GM12875 (cell line): ENCODE measurements around the gene CDH3.

Experiments
- H3K4me3 ChIP-seq: one replicate; pipeline ENCODE4 v1.5.1; 2011; ENCODE audit warnings: low read depth, low read length, control low read depth
- CTCF ChIP-seq: IDR thresholded peaks from 2 replicates; pipeline ENCODE4 v1.5.1; 2011; ENCODE audit warnings: low read depth, mild to moderate bottlenecking, control low read depth, inconsistent platforms, low read length, moderate library complexity, borderline replicate concordance; ENCODE audit not compliant: insufficient read depth

CDH3 gene

GRCh38 chr16:68642047-68642435, 3.1 kb upstream of the CDH3 start:
- H3K4me3 ChIP-seq = no peak overlapping the region
- no peak for TF ChIP-seq CTCF

- TF ChIP-seq CTCF = no peak
- H3K4me3 ChIP-seq = no peak overlapping the region
Measured at GRCh38 chr16:68642436-68643101, 2.5 kb upstream of the CDH3 start.

- no peak for TF ChIP-seq CTCF
- H3K4me3 ChIP-seq = no peak overlapping the region
Measured at GRCh38 chr16:68643227-68643626, 1.9 kb upstream of the CDH3 start.

- TF ChIP-seq CTCF = no peak
- H3K4me3 ChIP-seq = no peak overlapping the region
Measured at GRCh38 chr16:68643847-68644246, 1.3 kb upstream of the CDH3 start.

GRCh38 chr16:68644296-68644695, 814 bp upstream of the CDH3 start:
- TF ChIP-seq CTCF = no peak
- H3K4me3 ChIP-seq = no peak overlapping the region

GRCh38 chr16:68645494-68646388, 631 bp downstream of the CDH3 start:
- no peak for TF ChIP-seq CTCF
- H3K4me3 ChIP-seq = no peak overlapping the region
